Panc1 (cell line): Measurements from ENCODE around the gene CCDC85C. TPM values are rescaled to one million over a fixed set of nuclear protein-coding genes. Genes with fewer than 3 reads are reported as not detected.

Source experiments
- ATAC-seq: fragments of 200-7000 bp; cut with Tn5 transposase; 2 replicates; pipeline ENCODE4 v1.9.1; 2020; ENCODE audit warnings: mild to moderate bottlenecking, moderate library complexity
- BruUV-seq: library from RNA; stranded (reverse); fragments of 400-500 nt; replicated peaks from 2 replicates; lab custom pipeline; 2021; lab: Mats Ljungman, UMichigan
- CTCF ChIA-PET: fragments of 300-600 bp; sonication (Branson Sonifier 250); formaldehyde crosslinking; loops from one replicate; lab custom pipeline; 2022; ENCODE audit warnings: antibody characterized with exemption; lab: Charles Lee
- POLR2A ChIA-PET: fragments of 300-600 bp; sonication (Branson Sonifier 250); formaldehyde crosslinking; loops from one replicate; lab custom pipeline; 2022; ENCODE audit warnings: antibody characterized with exemption; lab: Charles Lee
- DNase-seq: peaks from one replicate; pipeline ENCODE4 v3.0.0-alpha.2; 2010; ENCODE audit warnings: low read depth, low spot score
- H3K27ac ChIP-seq: 2 replicates; pipeline ENCODE4 v1.5.1; 2011; ENCODE audit warnings: mild to moderate bottlenecking, low read length, inconsistent platforms
- H3K27me3 ChIP-seq: fragments of 200-500 bp; sonication (Bioruptor generic); 2 replicates; pipeline ENCODE4 v1.6.0; 2014; ENCODE audit warnings: low read length, inconsistent platforms; ENCODE audit not compliant: control insufficient read depth, insufficient read depth
- H3K36me3 ChIP-seq: fragments of 200-500 bp; sonication (Bioruptor generic); 2 replicates; pipeline ENCODE4 v1.5.1; 2014; ENCODE audit warnings: inconsistent platforms, mild to moderate bottlenecking, low read length, moderate library complexity; ENCODE audit not compliant: control insufficient read depth, insufficient read depth
- H3K4me1 ChIP-seq: 2 replicates; pipeline ENCODE4 v1.5.1; 2011; ENCODE audit warnings: inconsistent platforms, mild to moderate bottlenecking, low read length, moderate library complexity; ENCODE audit not compliant: control insufficient read depth, insufficient read depth
- H3K4me3 ChIP-seq, 2 experiments: 2 replicates each; pipeline ENCODE4 v1.5.1; 2011 to 2012; ENCODE audit warnings: low read depth in 2 of 2, low read length in 2 of 2, mild to moderate bottlenecking in 2 of 2, inconsistent platforms in 1 of 2, moderate library complexity in 1 of 2
- H3K9me3 ChIP-seq: fragments of 200-500 bp; sonication (Bioruptor generic); 2 replicates; pipeline ENCODE4 v1.5.1; 2014; ENCODE audit warnings: low read depth, mild to moderate bottlenecking, inconsistent platforms, low read length, moderate library complexity; ENCODE audit not compliant: control insufficient read depth, insufficient read depth
- POLR2AphosphoS5 ChIP-seq: IDR thresholded peaks from 2 replicates; pipeline ENCODE4 v1.6.1; 2012; ENCODE audit warnings: mild to moderate bottlenecking, low read depth, low read length, moderate library complexity
- SIN3A ChIP-seq: IDR thresholded peaks from 2 replicates; pipeline ENCODE4 v1.6.1; 2012; ENCODE audit warnings: low read depth, mild to moderate bottlenecking, low read length, moderate library complexity, borderline replicate concordance; ENCODE audit not compliant: insufficient read depth
- TCF7L2 ChIP-seq: IDR thresholded peaks from 2 replicates; pipeline ENCODE4 v1.6.1; 2011; ENCODE audit warnings: mild to moderate bottlenecking, low read depth, low read length, inconsistent platforms
- in situ Hi-C: cut with HindIII; loops from 2 replicates; pipeline ENCODE4 v1.10.0; 2016; ENCODE audit warnings: low sequenced_read_pairs, low pct_unique_long_range_greater_than_20kb
- intact Hi-C: fragments of 100-400 bp; cut with micrococcal nuclease; formaldehyde crosslinking; loops from one replicate; pipeline ENCODE4 v1.10.0; 2022; ENCODE audit not compliant: unreplicated experiment
- total RNA-seq: library from RNA; stranded (reverse); gene quantifications from one replicate; pipeline ENCODE4 v1.2.1, GENCODE V29; 2021; ENCODE audit not compliant: unreplicated experiment
- TF ChIP-seq, protein P1 (sequence below): fragments of 450-650 bp; IDR thresholded peaks from 2 replicates; pipeline ENCODE4 v1.5.1; 2017; ENCODE audit warnings: mild to moderate bottlenecking
- TF ChIP-seq, protein P2 (sequence below), 2 experiments: IDR thresholded peaks; 2 replicates each; pipeline ENCODE4 v1.6.1; 2011 to 2012; ENCODE audit warnings: low read depth in 2 of 2, control low read depth in 1 of 2, low read length in 1 of 2, mild to moderate bottlenecking in 1 of 2, moderate library complexity in 1 of 2; ENCODE audit not compliant: insufficient read depth in 1 of 2

CCDC85C gene
- total RNA-seq, 1 experiment from 2014 or later = 96.6 TPM

GRCh38 chr14:99540196-99541032, 63.6 kb downstream of the CCDC85C start:
- Histone ChIP-seq H3K4me3 (no peak overlapping the region), H3K9me3 (no peaks in the 10 kb centered on the region), H3K36me3 (no peaks in the 10 kb centered on the region), H3K4me1 (peaks cover 83% of the 10 kb centered on the region), H3K27ac (peak overlapping the region; percentile 44), H3K27me3 (no peaks in the 10 kb centered on the region)
- ATAC-seq (no peak), DNase-seq (no peak)
- TF ChIP-seq TCF7L2 (no peak), POLR2AphosphoS5 (no peak), SIN3A (no peak)
- TF ChIP-seq, protein P1, sequence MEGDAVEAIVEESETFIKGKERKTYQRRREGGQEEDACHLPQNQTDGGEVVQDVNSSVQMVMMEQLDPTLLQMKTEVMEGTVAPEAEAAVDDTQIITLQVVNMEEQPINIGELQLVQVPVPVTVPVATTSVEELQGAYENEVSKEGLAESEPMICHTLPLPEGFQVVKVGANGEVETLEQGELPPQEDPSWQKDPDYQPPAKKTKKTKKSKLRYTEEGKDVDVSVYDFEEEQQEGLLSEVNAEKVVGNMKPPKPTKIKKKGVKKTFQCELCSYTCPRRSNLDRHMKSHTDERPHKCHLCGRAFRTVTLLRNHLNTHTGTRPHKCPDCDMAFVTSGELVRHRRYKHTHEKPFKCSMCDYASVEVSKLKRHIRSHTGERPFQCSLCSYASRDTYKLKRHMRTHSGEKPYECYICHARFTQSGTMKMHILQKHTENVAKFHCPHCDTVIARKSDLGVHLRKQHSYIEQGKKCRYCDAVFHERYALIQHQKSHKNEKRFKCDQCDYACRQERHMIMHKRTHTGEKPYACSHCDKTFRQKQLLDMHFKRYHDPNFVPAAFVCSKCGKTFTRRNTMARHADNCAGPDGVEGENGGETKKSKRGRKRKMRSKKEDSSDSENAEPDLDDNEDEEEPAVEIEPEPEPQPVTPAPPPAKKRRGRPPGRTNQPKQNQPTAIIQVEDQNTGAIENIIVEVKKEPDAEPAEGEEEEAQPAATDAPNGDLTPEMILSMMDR = no peak
- TF ChIP-seq, protein P2, sequence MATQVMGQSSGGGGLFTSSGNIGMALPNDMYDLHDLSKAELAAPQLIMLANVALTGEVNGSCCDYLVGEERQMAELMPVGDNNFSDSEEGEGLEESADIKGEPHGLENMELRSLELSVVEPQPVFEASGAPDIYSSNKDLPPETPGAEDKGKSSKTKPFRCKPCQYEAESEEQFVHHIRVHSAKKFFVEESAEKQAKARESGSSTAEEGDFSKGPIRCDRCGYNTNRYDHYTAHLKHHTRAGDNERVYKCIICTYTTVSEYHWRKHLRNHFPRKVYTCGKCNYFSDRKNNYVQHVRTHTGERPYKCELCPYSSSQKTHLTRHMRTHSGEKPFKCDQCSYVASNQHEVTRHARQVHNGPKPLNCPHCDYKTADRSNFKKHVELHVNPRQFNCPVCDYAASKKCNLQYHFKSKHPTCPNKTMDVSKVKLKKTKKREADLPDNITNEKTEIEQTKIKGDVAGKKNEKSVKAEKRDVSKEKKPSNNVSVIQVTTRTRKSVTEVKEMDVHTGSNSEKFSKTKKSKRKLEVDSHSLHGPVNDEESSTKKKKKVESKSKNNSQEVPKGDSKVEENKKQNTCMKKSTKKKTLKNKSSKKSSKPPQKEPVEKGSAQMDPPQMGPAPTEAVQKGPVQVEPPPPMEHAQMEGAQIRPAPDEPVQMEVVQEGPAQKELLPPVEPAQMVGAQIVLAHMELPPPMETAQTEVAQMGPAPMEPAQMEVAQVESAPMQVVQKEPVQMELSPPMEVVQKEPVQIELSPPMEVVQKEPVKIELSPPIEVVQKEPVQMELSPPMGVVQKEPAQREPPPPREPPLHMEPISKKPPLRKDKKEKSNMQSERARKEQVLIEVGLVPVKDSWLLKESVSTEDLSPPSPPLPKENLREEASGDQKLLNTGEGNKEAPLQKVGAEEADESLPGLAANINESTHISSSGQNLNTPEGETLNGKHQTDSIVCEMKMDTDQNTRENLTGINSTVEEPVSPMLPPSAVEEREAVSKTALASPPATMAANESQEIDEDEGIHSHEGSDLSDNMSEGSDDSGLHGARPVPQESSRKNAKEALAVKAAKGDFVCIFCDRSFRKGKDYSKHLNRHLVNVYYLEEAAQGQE (IDR thresholded peaks at IDR 0.05; ENCODE audit: insufficient read depth in 1 of 2, low read depth in 2 of 2, low read length in 1 of 2) = no peak
- BruUV-seq = no TSS peak
- CTCF ChIA-PET = no interaction called here
- intact Hi-C loops = no loop called here
- in situ Hi-C loops = no loop called here
- POLR2A ChIA-PET = no interaction called here

DNA sequence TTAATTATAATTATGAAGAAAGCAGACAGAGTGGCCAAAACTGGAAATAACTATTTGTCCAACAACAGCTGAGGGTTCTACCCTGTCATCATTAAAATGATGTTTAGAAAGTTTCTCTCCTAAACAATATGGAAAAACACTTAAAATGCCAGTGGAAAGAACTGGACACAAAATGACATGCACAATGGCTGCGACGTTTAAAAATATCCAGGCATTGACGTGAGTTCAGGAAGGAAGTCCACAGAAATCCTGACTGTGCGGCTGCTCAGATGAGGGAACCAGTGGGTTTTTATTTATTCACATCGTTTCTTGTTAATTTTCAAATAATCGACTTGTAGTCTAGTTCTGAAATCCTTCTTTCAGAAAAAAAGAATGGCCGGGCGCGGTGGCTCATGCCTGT, 64.5 kb downstream of the CCDC85C start:
- intact Hi-C loops = no loop called here
- CTCF ChIA-PET = no interaction called here
- Histone ChIP-seq H3K36me3 (no peaks in the 10 kb centered on the region), H3K4me1 (peaks cover 81% of the 10 kb centered on the region), H3K9me3 (no peaks in the 10 kb centered on the region), H3K27me3 (no peaks in the 10 kb centered on the region), H3K27ac (no peak overlapping the region), H3K4me3 (no peak overlapping the region)
- POLR2A ChIA-PET = no interaction called here
- no peak for DNase-seq
- in situ Hi-C loops = no loop called here
- TF ChIP-seq TCF7L2 (no peak), SIN3A (no peak)
- ATAC-seq = no peak
- no TSS peak for BruUV-seq

- Histone ChIP-seq H3K4me3 (no peak overlapping the region), H3K36me3 (no peaks in the 10 kb centered on the region), H3K4me1 (peaks cover 77% of the 10 kb centered on the region), H3K27me3 (no peaks in the 10 kb centered on the region), H3K27ac (peak overlapping the region; percentile 69), H3K9me3 (no peaks in the 10 kb centered on the region)
- DNase-seq (no peak), ATAC-seq (no peak)
- TF ChIP-seq TCF7L2 (no peak), SIN3A (no peak)
- intact Hi-C loops (no loop called here), in situ Hi-C loops (no loop called here)
- ChIA-PET CTCF (interaction anchor here (0.6 kb wide), 1 partner anchor 14 kb away, joined by 3 read pairs; no protein-coding TSS in a partner anchor), POLR2A (no interaction called here)
- BruUV-seq = no TSS peak
Observed at GRCh38 chr14:99538733-99539132, 65.3 kb downstream of the CCDC85C start.
